ENCODE measurements around the gene SEPHS2. TPM values are rescaled to one million over a fixed set of nuclear protein-coding genes. Genes with fewer than 3 reads are reported as not detected.
"Not testable (repeated sequence)": the region's sequence is repeated elsewhere in the genome, so short reads cannot be mapped to it uniquely, and the experiment has no call there.

SEPHS2 gene
- total and polyA plus RNA-seq, 4 experiments from 2014 or later: 42.0 to 65.9 (median 50.4) TPM

- no peak for DNase-seq
- Histone ChIP-seq H3K9me3 (ENCODE audit: control insufficient read depth in 1 of 2, low read length in 2 of 2) (no peaks in the 10 kb centered on the region), H3K27me3 (ENCODE audit: insufficient read depth, low read length) (no peaks in the 10 kb centered on the region), H3K4me1 (ENCODE audit: insufficient read depth, low read length) (peaks cover 56% of the 10 kb centered on the region), H3K27ac (ENCODE audit: low read depth, low read length) (peak overlapping the region; percentile 89), H3K4me3 (ENCODE audit: low read length in 2 of 2) (no peak overlapping the region), H3K36me3 (ENCODE audit: insufficient read depth, low read length) (no peaks in the 10 kb centered on the region)
- H3K27ac Mint-ChIP-seq: peak overlapping the region; percentile 87 to 94 (median 93)
- no peaks in the 10 kb centered on the region for H3K9me3 Mint-ChIP-seq
- peak overlapping the region in 3 of 8 donors; percentile 28 to 99 (median 71) for H3K4me3 Mint-ChIP-seq
- ChIA-PET POLR2A (ENCODE audit: partially characterized antibody) (interaction anchor here (0.9 to 41.1 kb wide), 8 partner anchors 11 to 97 kb away, joined by 3 to 1162 read pairs (median 12); partner anchors contain the start of genes DCTPP1 and SEPHS2), CTCF (ENCODE audit: partially characterized antibody) (interaction anchor here (0.8 to 7.0 kb wide), 6 partner anchors 9 to 98 kb away, joined by 3 to 95 read pairs (median 4); partner anchors contain the start of gene DCTPP1)
- H3K4me1 Mint-ChIP-seq: peaks cover 28 to 68% (median 42%) of the 10 kb centered on the region in 4 donors
- H3K36me3 Mint-ChIP-seq: peaks cover 13 to 28% of the 10 kb centered on the region in 2 donors
- no peaks in the 10 kb centered on the region for H3K27me3 Mint-ChIP-seq
- intact Hi-C loops (cut with micrococcal nuclease): loop anchor here (10.0 kb wide), 1 partner anchor 54 kb away; the partner anchor contains the start of gene ZNF768
Measured at GRCh38 chr16:30470632-30470995, 24.9 kb upstream of the SEPHS2 start.

DNA sequence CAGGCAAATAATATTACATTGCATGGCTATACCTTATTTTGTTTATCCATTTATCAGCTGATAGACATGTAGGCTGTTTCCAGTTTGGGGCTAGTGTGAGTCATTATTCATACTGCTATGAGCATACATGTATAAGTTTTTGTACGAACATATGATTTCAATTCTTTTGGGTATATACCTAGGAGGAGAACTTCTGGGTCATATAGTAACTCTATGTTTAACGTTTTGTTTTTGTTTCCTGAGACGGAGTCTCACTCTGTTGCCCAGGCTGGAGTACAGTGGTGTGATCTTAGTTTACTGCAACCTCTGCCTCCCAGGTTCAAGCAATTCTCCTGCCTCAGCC, 24.5 kb upstream of the SEPHS2 start:
- Histone ChIP-seq H3K36me3 (ENCODE audit: insufficient read depth, low read length) (no peaks in the 10 kb centered on the region), H3K27me3 (ENCODE audit: insufficient read depth, low read length) (no peaks in the 10 kb centered on the region), H3K9me3 (ENCODE audit: control insufficient read depth in 1 of 2, low read length in 2 of 2) (no peaks in the 10 kb centered on the region), H3K4me3 (ENCODE audit: low read length in 2 of 2) (no peak overlapping the region), H3K4me1 (ENCODE audit: insufficient read depth, low read length) (peaks cover 51% of the 10 kb centered on the region), H3K27ac (ENCODE audit: low read depth, low read length) (peak overlapping the region; percentile 89)
- Mint-ChIP-seq H3K27me3 (no peaks in the 10 kb centered on the region), H3K4me1 (peaks cover 25 to 64% (median 38%) of the 10 kb centered on the region in 4 donors), H3K9me3 (no peaks in the 10 kb centered on the region), H3K27ac (peak overlapping the region; percentile 87 to 94 (median 93)), H3K4me3 (peak overlapping the region in 5 of 8 donors; percentile 26 to 71 (median 35)), H3K36me3 (peaks cover 9 to 24% of the 10 kb centered on the region in 2 donors)
- intact Hi-C loops (cut with micrococcal nuclease): loop anchor here (10.0 kb wide), 1 partner anchor 55 kb away; the partner anchor contains the start of gene ZNF768
- ChIA-PET POLR2A (ENCODE audit: partially characterized antibody) (interaction anchor here (0.9 to 41.1 kb wide), 7 partner anchors 12 to 98 kb away, joined by 3 to 1162 read pairs (median 15); partner anchors contain the start of genes DCTPP1 and SEPHS2), CTCF (ENCODE audit: partially characterized antibody) (interaction anchor here (0.7 to 7.0 kb wide), 7 partner anchors 10 to 98 kb away, joined by 3 to 95 read pairs (median 4); partner anchors contain the start of gene DCTPP1)
- no peak for DNase-seq

- ChIA-PET POLR2A (ENCODE audit: partially characterized antibody) (interaction anchor here (1.0 to 1.4 kb wide), 2 partner anchors 9 to 16 kb away, joined by 3 to 8 read pairs; partner anchors contain the start of gene ITGAL), CTCF (ENCODE audit: partially characterized antibody) (interaction anchor here (1.3 kb wide), 1 partner anchor 14 kb away, joined by 7 read pairs; no protein-coding TSS in a partner anchor)
- Histone ChIP-seq H3K27ac (ENCODE audit: low read depth, low read length) (no peak overlapping the region), H3K4me3 (ENCODE audit: low read length in 2 of 2) (no peak overlapping the region), H3K4me1 (ENCODE audit: insufficient read depth, low read length) (peaks cover 14% of the 10 kb centered on the region), H3K36me3 (ENCODE audit: insufficient read depth, low read length) (no peaks in the 10 kb centered on the region), H3K27me3 (ENCODE audit: insufficient read depth, low read length) (no peaks in the 10 kb centered on the region), H3K9me3 (ENCODE audit: control insufficient read depth in 1 of 2, low read length in 2 of 2) (no peaks in the 10 kb centered on the region)
- Mint-ChIP-seq H3K9me3 (no peaks in the 10 kb centered on the region), H3K4me1 (peaks cover 5 to 27% (median 14%) of the 10 kb centered on the region in 4 donors), H3K4me3 (no peak overlapping the region), H3K36me3 (no peaks in the 10 kb centered on the region), H3K27me3 (no peaks in the 10 kb centered on the region), H3K27ac (no peak overlapping the region)
- intact Hi-C loops (cut with micrococcal nuclease): no loop called here
- no peak for DNase-seq
Measured at GRCh38 chr16:30464078-30464477, 18.4 kb upstream of the SEPHS2 start.

DNA sequence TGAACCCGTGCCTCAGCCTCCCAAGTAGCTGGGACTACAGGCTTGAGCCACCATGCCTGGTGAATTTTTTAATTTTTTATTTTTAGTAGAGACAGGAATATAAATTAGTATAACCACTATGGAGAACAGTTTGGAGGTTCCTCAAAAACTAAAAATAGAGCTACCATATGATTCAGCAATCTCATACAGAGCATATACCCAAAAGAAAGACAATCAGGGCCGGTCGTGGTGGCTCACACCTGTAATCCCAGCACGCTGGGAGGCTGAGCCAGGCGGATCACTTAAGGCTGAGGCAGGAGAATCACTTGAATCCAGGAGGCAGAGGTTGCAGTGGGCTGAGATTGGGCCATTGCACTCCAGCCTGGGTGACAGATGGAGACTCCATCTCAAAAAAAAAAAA, 15.8 kb upstream of the SEPHS2 start:
- ChIA-PET CTCF (ENCODE audit: partially characterized antibody) (interaction anchor here (0.6 to 8.1 kb wide), 3 partner anchors 10 to 135 kb away, joined by 3 to 95 read pairs (median 55); partner anchors contain the start of gene ITGAL), POLR2A (ENCODE audit: partially characterized antibody) (interaction anchor here (0.6 to 29.5 kb wide), 7 partner anchors 16 to 197 kb away, joined by 3 to 1162 read pairs (median 4); partner anchors contain the start of genes FBRS, ITGAL, SEPHS2 and ZNF747)
- H3K27ac ChIP-seq (ENCODE audit: low read depth, low read length); H3K27me3 ChIP-seq (ENCODE audit: insufficient read depth, low read length); H3K4me3 Mint-ChIP-seq; H3K9me3 ChIP-seq (ENCODE audit: control insufficient read depth in 1 of 2, low read length in 2 of 2); H3K4me3 ChIP-seq (ENCODE audit: low read length in 2 of 2); intact Hi-C loops (cut with micrococcal nuclease); H3K9me3 Mint-ChIP-seq; DNase-seq; H3K27me3 Mint-ChIP-seq; H3K36me3 ChIP-seq (ENCODE audit: insufficient read depth, low read length); H3K27ac Mint-ChIP-seq; H3K36me3 Mint-ChIP-seq: not testable (repeated sequence)
- peaks cover 39% of the 10 kb centered on the region for H3K4me1 ChIP-seq (ENCODE audit: insufficient read depth, low read length)
- peaks cover 20 to 49% (median 32%) of the 10 kb centered on the region in 4 donors for H3K4me1 Mint-ChIP-seq

- peaks cover 0 to 2% (median 0%) of the 10 kb centered on the region in 8 donors for H3K9me3 Mint-ChIP-seq
- POLR2A ChIA-PET (ENCODE audit: partially characterized antibody): interaction anchor here (0.9 to 29.5 kb wide), 15 partner anchors 10 to 394 kb away, joined by 3 to 1162 read pairs (median 9); partner anchors contain the start of genes ALDOA, DCTPP1, ITGAL and SEPHS2
- H3K4me3 Mint-ChIP-seq: peak overlapping the region in 2 of 8 donors; percentile 39 to 74
- peak overlapping the region in 5 of 7 donors; percentile 35 to 95 (median 89) for H3K27ac Mint-ChIP-seq
- Histone ChIP-seq H3K4me3 (ENCODE audit: low read length in 2 of 2) (no peak overlapping the region), H3K4me1 (ENCODE audit: insufficient read depth, low read length) (peaks cover 35% of the 10 kb centered on the region), H3K27ac (ENCODE audit: low read depth, low read length) (peak overlapping the region; percentile 48), H3K27me3 (ENCODE audit: insufficient read depth, low read length) (no peaks in the 10 kb centered on the region), H3K9me3 (ENCODE audit: control insufficient read depth in 1 of 2, low read length in 2 of 2) (no peaks in the 10 kb centered on the region), H3K36me3 (ENCODE audit: insufficient read depth, low read length) (no peaks in the 10 kb centered on the region)
- DNase-seq: no peak
- H3K36me3 Mint-ChIP-seq: no peaks in the 10 kb centered on the region
- peaks cover 17 to 44% (median 30%) of the 10 kb centered on the region in 4 donors for H3K4me1 Mint-ChIP-seq
- intact Hi-C loops (cut with micrococcal nuclease): no loop called here
- H3K27me3 Mint-ChIP-seq: no peaks in the 10 kb centered on the region
- CTCF ChIA-PET (ENCODE audit: partially characterized antibody): interaction anchor here (3.9 to 8.1 kb wide), 3 partner anchors 11 to 30 kb away, joined by 12 to 95 read pairs (median 55); partner anchors contain the start of genes DCTPP1 and ITGAL
Measured at GRCh38 chr16:30459456-30459855, 13.8 kb upstream of the SEPHS2 start.

GRCh38 chr16:30458561-30459394, 13.1 kb upstream of the SEPHS2 start:
- Histone ChIP-seq H3K4me1 (ENCODE audit: insufficient read depth, low read length) (peaks cover 35% of the 10 kb centered on the region), H3K27ac (ENCODE audit: low read depth, low read length) (peak overlapping the region; percentile 48), H3K9me3 (ENCODE audit: control insufficient read depth in 1 of 2, low read length in 2 of 2) (no peaks in the 10 kb centered on the region), H3K4me3 (ENCODE audit: low read length in 2 of 2) (peak overlapping the region in 1 of 2 donors; percentile 19), H3K36me3 (ENCODE audit: insufficient read depth, low read length) (no peaks in the 10 kb centered on the region), H3K27me3 (ENCODE audit: insufficient read depth, low read length) (no peaks in the 10 kb centered on the region)
- ChIA-PET POLR2A (ENCODE audit: partially characterized antibody) (interaction anchor here (0.6 to 29.5 kb wide), 21 partner anchors 9 to 393 kb away, joined by 3 to 1162 read pairs (median 6); partner anchors contain the start of genes ALDOA, DCTPP1, ITGAL and PRR14), CTCF (ENCODE audit: partially characterized antibody) (interaction anchor here (1.0 to 8.1 kb wide), 6 partner anchors 10 to 170 kb away, joined by 3 to 95 read pairs (median 8); partner anchors contain the start of genes DCTPP1 and ITGAL)
- Mint-ChIP-seq H3K9me3 (peaks cover 0 to 2% (median 0%) of the 10 kb centered on the region in 8 donors), H3K36me3 (no peaks in the 10 kb centered on the region), H3K27me3 (no peaks in the 10 kb centered on the region), H3K27ac (peak overlapping the region; percentile 87 to 95 (median 89)), H3K4me1 (peaks cover 18 to 49% (median 31%) of the 10 kb centered on the region in 4 donors), H3K4me3 (peak overlapping the region; percentile 64 to 81 (median 70))
- DNase-seq: peak; percentile 72 to 85 (median 76)
- intact Hi-C loops (cut with micrococcal nuclease): loop anchor here (1.0 kb wide), 1 partner anchor 14 kb away; the partner anchor contains the start of gene ITGAL
